ENCODE measurements around the gene TCEA2. TPM values are rescaled to one million over a fixed set of nuclear protein-coding genes. Genes with fewer than 3 reads are reported as not detected.
A peak's percentile ranks its signal among the peaks of the same experiment; 100 is the strongest.

The TCEA2 gene
- total and polyA plus RNA-seq, 2 of the 13 experiments (the other 11 are each of a cell fraction or from before 2014, with no cell fraction given): 28.1 to 33.7 TPM

DNA sequence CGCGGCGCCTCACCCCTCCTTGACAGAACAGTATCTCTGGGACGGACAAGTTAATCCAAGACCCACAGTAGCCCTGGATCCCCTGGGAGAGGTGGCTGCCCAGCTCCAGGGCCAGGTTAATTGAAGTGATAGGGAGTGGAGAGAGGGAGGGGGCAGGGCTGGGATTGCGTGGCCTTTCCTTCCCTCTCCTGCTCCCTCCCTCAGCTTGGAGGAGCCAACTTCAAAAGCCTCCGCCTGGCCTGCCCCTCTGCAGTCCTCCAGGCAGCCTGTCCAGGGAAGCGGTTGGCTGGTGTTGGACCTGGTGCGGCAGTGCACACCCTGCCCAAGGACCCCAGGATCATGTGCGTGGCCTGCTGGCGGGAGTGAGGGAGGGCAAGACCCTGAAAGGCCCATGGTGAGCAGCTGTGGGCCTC, 27.1 kb upstream of the TCEA2 start, which contains the start of gene C20orf204 (continued):
- TF ChIP-seq, protein P1, sequence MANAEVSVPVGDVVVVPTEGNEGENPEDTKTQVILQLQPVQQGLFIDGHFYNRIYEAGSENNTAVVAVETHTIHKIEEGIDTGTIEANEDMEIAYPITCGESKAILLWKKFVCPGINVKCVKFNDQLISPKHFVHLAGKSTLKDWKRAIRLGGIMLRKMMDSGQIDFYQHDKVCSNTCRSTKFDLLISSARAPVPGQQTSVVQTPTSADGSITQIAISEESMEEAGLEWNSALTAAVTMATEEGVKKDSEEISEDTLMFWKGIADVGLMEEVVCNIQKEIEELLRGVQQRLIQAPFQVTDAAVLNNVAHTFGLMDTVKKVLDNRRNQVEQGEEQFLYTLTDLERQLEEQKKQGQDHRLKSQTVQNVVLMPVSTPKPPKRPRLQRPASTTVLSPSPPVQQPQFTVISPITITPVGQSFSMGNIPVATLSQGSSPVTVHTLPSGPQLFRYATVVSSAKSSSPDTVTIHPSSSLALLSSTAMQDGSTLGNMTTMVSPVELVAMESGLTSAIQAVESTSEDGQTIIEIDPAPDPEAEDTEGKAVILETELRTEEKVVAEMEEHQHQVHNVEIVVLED (CRISPR knock-in tag; IDR thresholded peaks at IDR 0.05; ENCODE audit: borderline replicate concordance): peak; percentile 65; the same call in 1 of the 2 replicates
- peak; percentile 80; the same call in 1 of the 2 replicates for TF ChIP-seq PAX8 (CRISPR knock-in tag; IDR thresholded peaks at IDR 0.05; ENCODE audit: borderline replicate concordance)
- TF ChIP-seq HMGXB4 (CRISPR knock-in tag; IDR thresholded peaks at IDR 0.05; ENCODE audit: borderline replicate concordance in 1 of 2, low read depth in 1 of 2): peak; percentile 77 to 80; a peak in 2 of 4 replicates
- peak; percentile 98 for TF ChIP-seq ZNF414 (CRISPR knock-in tag; IDR thresholded peaks at IDR 0.05)
- peak; percentile 92 for TF ChIP-seq MTF2 (CRISPR knock-in tag; IDR thresholded peaks at IDR 0.05; ENCODE audit: borderline replicate concordance)
- TF ChIP-seq, protein P2, sequence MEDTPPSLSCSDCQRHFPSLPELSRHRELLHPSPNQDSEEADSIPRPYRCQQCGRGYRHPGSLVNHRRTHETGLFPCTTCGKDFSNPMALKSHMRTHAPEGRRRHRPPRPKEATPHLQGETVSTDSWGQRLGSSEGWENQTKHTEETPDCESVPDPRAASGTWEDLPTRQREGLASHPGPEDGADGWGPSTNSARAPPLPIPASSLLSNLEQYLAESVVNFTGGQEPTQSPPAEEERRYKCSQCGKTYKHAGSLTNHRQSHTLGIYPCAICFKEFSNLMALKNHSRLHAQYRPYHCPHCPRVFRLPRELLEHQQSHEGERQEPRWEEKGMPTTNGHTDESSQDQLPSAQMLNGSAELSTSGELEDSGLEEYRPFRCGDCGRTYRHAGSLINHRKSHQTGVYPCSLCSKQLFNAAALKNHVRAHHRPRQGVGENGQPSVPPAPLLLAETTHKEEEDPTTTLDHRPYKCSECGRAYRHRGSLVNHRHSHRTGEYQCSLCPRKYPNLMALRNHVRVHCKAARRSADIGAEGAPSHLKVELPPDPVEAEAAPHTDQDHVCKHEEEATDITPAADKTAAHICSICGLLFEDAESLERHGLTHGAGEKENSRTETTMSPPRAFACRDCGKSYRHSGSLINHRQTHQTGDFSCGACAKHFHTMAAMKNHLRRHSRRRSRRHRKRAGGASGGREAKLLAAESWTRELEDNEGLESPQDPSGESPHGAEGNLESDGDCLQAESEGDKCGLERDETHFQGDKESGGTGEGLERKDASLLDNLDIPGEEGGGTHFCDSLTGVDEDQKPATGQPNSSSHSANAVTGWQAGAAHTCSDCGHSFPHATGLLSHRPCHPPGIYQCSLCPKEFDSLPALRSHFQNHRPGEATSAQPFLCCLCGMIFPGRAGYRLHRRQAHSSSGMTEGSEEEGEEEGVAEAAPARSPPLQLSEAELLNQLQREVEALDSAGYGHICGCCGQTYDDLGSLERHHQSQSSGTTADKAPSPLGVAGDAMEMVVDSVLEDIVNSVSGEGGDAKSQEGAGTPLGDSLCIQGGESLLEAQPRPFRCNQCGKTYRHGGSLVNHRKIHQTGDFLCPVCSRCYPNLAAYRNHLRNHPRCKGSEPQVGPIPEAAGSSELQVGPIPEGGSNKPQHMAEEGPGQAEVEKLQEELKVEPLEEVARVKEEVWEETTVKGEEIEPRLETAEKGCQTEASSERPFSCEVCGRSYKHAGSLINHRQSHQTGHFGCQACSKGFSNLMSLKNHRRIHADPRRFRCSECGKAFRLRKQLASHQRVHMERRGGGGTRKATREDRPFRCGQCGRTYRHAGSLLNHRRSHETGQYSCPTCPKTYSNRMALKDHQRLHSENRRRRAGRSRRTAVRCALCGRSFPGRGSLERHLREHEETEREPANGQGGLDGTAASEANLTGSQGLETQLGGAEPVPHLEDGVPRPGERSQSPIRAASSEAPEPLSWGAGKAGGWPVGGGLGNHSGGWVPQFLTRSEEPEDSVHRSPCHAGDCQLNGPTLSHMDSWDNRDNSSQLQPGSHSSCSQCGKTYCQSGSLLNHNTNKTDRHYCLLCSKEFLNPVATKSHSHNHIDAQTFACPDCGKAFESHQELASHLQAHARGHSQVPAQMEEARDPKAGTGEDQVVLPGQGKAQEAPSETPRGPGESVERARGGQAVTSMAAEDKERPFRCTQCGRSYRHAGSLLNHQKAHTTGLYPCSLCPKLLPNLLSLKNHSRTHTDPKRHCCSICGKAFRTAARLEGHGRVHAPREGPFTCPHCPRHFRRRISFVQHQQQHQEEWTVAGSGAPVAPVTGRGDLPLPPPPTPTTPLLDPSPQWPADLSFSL (CRISPR knock-in tag; IDR thresholded peaks at IDR 0.05): no peak
- TF ChIP-seq ZNF121 (CRISPR knock-in tag; IDR thresholded peaks at IDR 0.05): peak; percentile 53; the same call in 1 of the 2 replicates
- no peak for TF ChIP-seq ZBTB39 (CRISPR knock-in tag; IDR thresholded peaks at IDR 0.05)
- TF ChIP-seq ZFY (CRISPR knock-in tag; IDR thresholded peaks at IDR 0.05): peak; percentile 87
- TF ChIP-seq ZMYM3 (CRISPR knock-in tag; IDR thresholded peaks at IDR 0.05): peak; percentile 23
- TF ChIP-seq ZNF205 (CRISPR knock-in tag; IDR thresholded peaks at IDR 0.05): 0 out of 2 replicates have a peak, but pooled peaks have one; percentile 5
- no peak for TF ChIP-seq NBN (conservative IDR thresholded peaks at IDR 0.05)
- peak; percentile 65; the same call in 1 of the 2 replicates for TF ChIP-seq YEATS4 (CRISPR knock-in tag; IDR thresholded peaks at IDR 0.05; ENCODE audit: borderline replicate concordance)
